NCI-H2227 treated with DMSO at 0.1 percent for 48 hours (cell line): ENCODE measurements around the gene VSIG4.
"Not testable (repeated sequence)": the region's sequence is repeated elsewhere in the genome, so short reads cannot be mapped to it uniquely, and the experiment has no call there.

Source experiments
- DNase-seq: peaks from one replicate; lab custom pipeline; 2025; lab: John Stamatoyannopoulos, UW

VSIG4 gene

GRCh38 chrX:66007851-66008250, 32.0 kb downstream of the VSIG4 start:
- DNase-seq, result no peak

- no peak for DNase-seq
Measured at GRCh38 chrX:66005830-66006449, 33.9 kb downstream of the VSIG4 start.

GRCh38 chrX:66004928-66005829, 34.7 kb downstream of the VSIG4 start:
- no peak for DNase-seq

GRCh38 chrX:66002824-66003680, 36.8 kb downstream of the VSIG4 start:
- DNase-seq, result no peak

GRCh38 chrX:66001596-66001995, 38.3 kb downstream of the VSIG4 start:
- DNase-seq, result no peak

- no peak for DNase-seq
Measured at GRCh38 chrX:66000628-66001272, 39.1 kb downstream of the VSIG4 start.

GRCh38 chrX:66000178-66000577, 39.7 kb downstream of the VSIG4 start:
- DNase-seq, result no peak

GRCh38 chrX:65999563-66000148, 40.2 kb downstream of the VSIG4 start:
- no peak for DNase-seq

GRCh38 chrX:65999029-65999562, 40.8 kb downstream of the VSIG4 start:
- DNase-seq, result no peak

GRCh38 chrX:65997978-65998717, 41.7 kb downstream of the VSIG4 start:
- no peak for DNase-seq

GRCh38 chrX:65994519-65995506, 45.1 kb downstream of the VSIG4 start:
- DNase-seq, result no peak

GRCh38 chrX:65993915-65994460, 45.9 kb downstream of the VSIG4 start:
- no peak for DNase-seq

GRCh38 chrX:65993332-65993731, 46.5 kb downstream of the VSIG4 start:
- no peak for DNase-seq

- no peak for DNase-seq
Measured at GRCh38 chrX:65990702-65991101, 49.2 kb downstream of the VSIG4 start.

- no peak for DNase-seq
Measured at GRCh38 chrX:65987811-65988210, 52.1 kb downstream of the VSIG4 start.

GRCh38 chrX:65985922-65986588, 53.8 kb downstream of the VSIG4 start:
- DNase-seq, result no peak

- no peak for DNase-seq
Measured at GRCh38 chrX:65985211-65985610, 54.7 kb downstream of the VSIG4 start.

GRCh38 chrX:65977161-65977560, 62.7 kb downstream of the VSIG4 start:
- DNase-seq, result not testable (repeated sequence)
